Endothelial cell of umbilical vein (primary cell): ENCODE measurements around the gene ARHGEF17. TPM values are rescaled to one million over a fixed set of nuclear protein-coding genes. Genes with fewer than 3 reads are reported as not detected.

Experiments used
- BruUV-seq: library from RNA; stranded (reverse); fragments of 400-500 nt; replicated peaks from 2 replicates; lab custom pipeline; 2021; lab: Mats Ljungman, UMichigan
- CTCF ChIA-PET: fragments of 300-600, 350-600 bp; sonication (Branson Sonifier 250); formaldehyde crosslinking; loops from one replicate; lab custom pipeline; 2021; ENCODE audit warnings: antibody characterized with exemption, inconsistent platforms; lab: Charles Lee
- POLR2A ChIA-PET: fragments of 300-600, 350-600 bp; sonication (Branson Sonifier 250); formaldehyde crosslinking; loops from one replicate; lab custom pipeline; 2021; ENCODE audit warnings: antibody characterized with exemption, inconsistent platforms; lab: Charles Lee
- DNase-seq: peaks from one replicate; pipeline ENCODE4 v3.0.0-alpha.2; 2011; ENCODE audit warnings: low read depth, low spot score
- FAIRE-seq: peaks from 2 replicates; lab custom pipeline; 2011; peaks lifted over from hg19 to GRCh38; lab: Jason Lieb, UNC
- H2AFZ ChIP-seq: 2 replicates; pipeline ENCODE4 v1.6.0; 2012; ENCODE audit warnings: low read depth, low read length, control low read depth, inconsistent platforms
- H3K27ac ChIP-seq: 2 replicates; pipeline ENCODE4 v1.5.1; 2011; ENCODE audit warnings: low read depth, mild to moderate bottlenecking, control low read depth, low read length, moderate library complexity; ENCODE audit not compliant: insufficient read depth
- H3K27me3 ChIP-seq, 2 experiments: 2 replicates each; pipeline versions ENCODE4 v1.6.0 to v1.6.1; 2011; ENCODE audit warnings: low read length in 2 of 2, mixed read lengths in 1 of 2; ENCODE audit not compliant: control insufficient read depth in 2 of 2, insufficient read depth in 2 of 2
- H3K36me3 ChIP-seq, 2 experiments: 2 replicates in 1 of 2; 3 replicates in 1 of 2; pipeline ENCODE4 v1.5.1; 2011; ENCODE audit warnings: low read length in 2 of 2, mild to moderate bottlenecking in 1 of 2, moderate library complexity in 1 of 2; ENCODE audit not compliant: control insufficient read depth in 2 of 2, insufficient read depth in 2 of 2; ENCODE audit errors: extremely low read depth in 1 of 2
- H3K4me1 ChIP-seq: 3 replicates; pipeline ENCODE4 v1.5.1; 2011; ENCODE audit warnings: mild to moderate bottlenecking, low read length; ENCODE audit not compliant: control insufficient read depth, insufficient read depth; ENCODE audit errors: extremely low read depth
- H3K4me2 ChIP-seq: 2 replicates; pipeline ENCODE4 v1.6.1; 2011; ENCODE audit warnings: low read length, control low read depth, mixed read lengths; ENCODE audit not compliant: insufficient read depth
- H3K4me3 ChIP-seq, 3 experiments: fragments of 200-600 bp in 1 of 3; sonication (generic), shearing (Covaris generic) in 1 of 3; replicated peaks in 1 of 3; 2 replicates each; pipeline ENCODE4 v1.5.1; 2011 to 2016; ENCODE audit warnings: control low read depth in 3 of 3, low read length in 3 of 3, mild to moderate bottlenecking in 2 of 3, inconsistent platforms in 1 of 3, low read depth in 1 of 3, moderate library complexity in 1 of 3; ENCODE audit not compliant: insufficient read depth in 1 of 3
- H3K79me2 ChIP-seq: 2 replicates; pipeline ENCODE4 v1.6.0; 2012; ENCODE audit warnings: low read length, inconsistent platforms; ENCODE audit not compliant: control insufficient read depth, insufficient read depth
- H3K9ac ChIP-seq: replicated peaks from 2 replicates; pipeline ENCODE3; 2011; ENCODE audit warnings: low read length, control low read depth; ENCODE audit not compliant: insufficient read depth; ENCODE audit errors: extremely low read depth
- H3K9me1 ChIP-seq: replicated peaks from 3 replicates; pipeline ENCODE4 v1.6.0; 2011; ENCODE audit warnings: mild to moderate bottlenecking, low read length; ENCODE audit not compliant: control insufficient read depth, insufficient read depth; ENCODE audit errors: extremely low read depth
- H3K9me3 ChIP-seq: replicated peaks from 2 replicates; pipeline ENCODE4 v1.5.1; 2012; ENCODE audit warnings: low read length, inconsistent platforms; ENCODE audit not compliant: control insufficient read depth, insufficient read depth
- H4K20me1 ChIP-seq: replicated peaks from 2 replicates; pipeline ENCODE3; 2011; ENCODE audit warnings: mild to moderate bottlenecking, low read length; ENCODE audit not compliant: control insufficient read depth, insufficient read depth; ENCODE audit errors: extremely low read depth
- EZH2 ChIP-seq: IDR thresholded peaks from 2 replicates; pipeline ENCODE4 v1.6.1; 2012; ENCODE audit warnings: borderline replicate concordance, low read depth, mild to moderate bottlenecking, moderate library complexity, low read length, inconsistent platforms; ENCODE audit not compliant: severe bottlenecking
- FOS ChIP-seq: IDR thresholded peaks from 2 replicates; pipeline ENCODE4 v1.6.1; 2011; ENCODE audit warnings: mild to moderate bottlenecking, low read length, moderate library complexity, borderline replicate concordance; ENCODE audit not compliant: insufficient read depth
- GATA2 ChIP-seq: IDR thresholded peaks from 2 replicates; pipeline ENCODE4 v1.7.0; 2011; ENCODE audit warnings: low read depth, mild to moderate bottlenecking, moderate library complexity, mixed read lengths, low read length; ENCODE audit not compliant: insufficient read length, insufficient read depth
- JUN ChIP-seq: IDR thresholded peaks from 2 replicates; pipeline ENCODE4 v1.6.1; 2011; ENCODE audit warnings: borderline replicate concordance, low read depth; ENCODE audit not compliant: insufficient read length, insufficient read depth
- MYC ChIP-seq: IDR thresholded peaks from one replicate; pipeline ENCODE4 v1.6.1; 2011; ENCODE audit warnings: mild to moderate bottlenecking, low read depth, low read length
- POLR2A ChIP-seq: IDR thresholded peaks from 2 replicates; pipeline ENCODE4 v1.6.1; 2012; ENCODE audit warnings: low read depth, mild to moderate bottlenecking, control low read depth, low read length
- POLR2AphosphoS5 ChIP-seq: IDR thresholded peaks from 2 replicates; pipeline ENCODE4 v1.6.1; 2012; ENCODE audit warnings: low read depth, mild to moderate bottlenecking, control low read depth, low read length, moderate library complexity; ENCODE audit not compliant: insufficient read depth
- dilution Hi-C: fragments of 300-500 bp; cut with MboI; formaldehyde crosslinking; loops from one replicate; pipeline ENCODE4 v1.15.0; 2019; ENCODE audit warnings: low sequenced_read_pairs; ENCODE audit not compliant: extremely low pct_ligation_motif_present
- intact Hi-C: fragments of 100-400 bp; cut with micrococcal nuclease; formaldehyde crosslinking; loops from one replicate; pipeline ENCODE4 v1.10.0; 2022
- polyA plus RNA-seq, 4 experiments: library from polyadenylated mRNA; depleted of rRNA in 3 of 4; stranded (reverse) in 3 of 4; unstranded in 1 of 4; fragments of >200 nt; gene quantifications; 2 replicates each; pipeline versions ENCODE4 v1.2.1 to v1.2.3, GENCODE V29; 2011 to 2012; ENCODE audit warnings: missing spikeins in 1 of 4
- total RNA-seq: library from RNA; stranded (reverse); gene quantifications from 2 replicates; pipeline ENCODE4 v1.2.3, GENCODE V29; 2021
- TF ChIP-seq, protein P1 (sequence below): IDR thresholded peaks from 2 replicates; pipeline ENCODE4 v1.6.1; 2011; ENCODE audit not compliant: insufficient read depth, insufficient read length
- TF ChIP-seq, protein P2 (sequence below), 2 donors: IDR thresholded peaks; 1 replicate in 1 of 2; 2 replicates in 1 of 2; pipeline ENCODE4 v1.5.1; 2011; ENCODE audit warnings: low read length in 2 of 2, mild to moderate bottlenecking in 2 of 2, moderate library complexity in 2 of 2, control low read depth in 1 of 2, inconsistent platforms in 1 of 2, low read depth in 1 of 2; ENCODE audit not compliant: insufficient read depth in 1 of 2; ENCODE audit errors: extremely low read depth in 1 of 2

The ARHGEF17 gene
- total and polyA plus RNA-seq, 2 donors (not counting 3 experiments of a cell fraction or from before 2014, with no cell fraction given), result 74.9 to 89.9 TPM

DNA sequence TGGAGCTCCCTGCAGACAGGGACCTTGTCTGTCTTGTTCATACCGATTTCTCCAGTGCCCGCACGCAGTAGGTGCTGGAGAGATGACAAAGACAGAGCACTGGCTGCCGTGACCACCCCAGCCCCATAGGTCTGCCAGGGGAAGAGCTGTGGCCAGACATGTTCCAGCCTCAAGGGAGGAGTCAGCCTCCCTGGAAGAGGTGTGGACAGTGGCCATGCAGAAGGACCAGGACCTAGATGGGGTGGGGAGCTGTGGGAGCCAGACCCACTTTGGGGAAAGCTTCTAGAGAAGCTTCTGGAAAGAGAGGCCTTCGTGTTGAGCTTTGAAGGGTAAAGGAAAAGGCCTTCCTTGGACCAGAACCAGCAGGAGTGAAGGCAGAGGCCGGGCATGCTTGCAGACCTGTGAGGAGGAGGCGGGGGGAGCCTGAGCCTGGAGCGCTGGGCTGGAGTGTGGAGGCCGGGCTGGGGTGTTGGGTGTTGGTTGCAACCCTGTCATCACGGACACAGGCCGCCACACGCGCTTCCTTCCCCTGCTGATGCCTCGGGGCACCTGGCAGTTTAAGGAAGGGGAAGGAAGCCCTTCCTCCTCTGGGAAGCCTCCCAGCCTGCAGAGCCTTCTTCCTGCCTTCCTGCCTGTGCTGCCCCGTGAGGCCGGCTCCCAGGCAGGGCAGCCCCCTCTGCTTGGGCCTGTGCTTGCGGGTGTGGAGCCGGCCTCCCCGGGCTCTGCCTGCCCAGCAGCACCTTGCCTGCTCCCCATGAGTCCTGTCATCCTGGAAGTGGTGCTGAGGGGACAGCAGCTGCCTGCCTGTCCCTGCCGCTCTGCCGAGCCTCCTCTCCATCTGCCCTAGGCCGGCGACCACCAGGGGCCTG is 80.4 kb downstream of the ARHGEF17 start:
- ChIA-PET CTCF (interaction anchor here (1.0 to 1.8 kb wide), 4 partner anchors 9 to 81 kb away, joined by 3 to 7 read pairs (median 4); no protein-coding TSS in a partner anchor), POLR2A (no interaction called here)
- DNase-seq, result no peak
- Histone ChIP-seq H2AFZ (no peak overlapping the region), H3K4me3 (no peak overlapping the region), H3K9me1 (no peaks in the 10 kb centered on the region), H3K9ac (no peak overlapping the region), H3K36me3 (no peaks in the 10 kb centered on the region), H3K27ac (no peak overlapping the region), H3K27me3 (no peaks in the 10 kb centered on the region), H4K20me1 (no peaks in the 10 kb centered on the region), H3K79me2 (peaks cover 45% of the 10 kb centered on the region), H3K9me3 (no peaks in the 10 kb centered on the region), H3K4me2 (no peak overlapping the region), H3K4me1 (peaks cover 29% of the 10 kb centered on the region)
- FAIRE-seq, result no peak
- no peak for TF ChIP-seq FOS
- TF ChIP-seq MYC, result no peak
- TF ChIP-seq, protein P1, sequence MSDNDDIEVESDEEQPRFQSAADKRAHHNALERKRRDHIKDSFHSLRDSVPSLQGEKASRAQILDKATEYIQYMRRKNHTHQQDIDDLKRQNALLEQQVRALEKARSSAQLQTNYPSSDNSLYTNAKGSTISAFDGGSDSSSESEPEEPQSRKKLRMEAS, result no peak
- BruUV-seq, result no TSS peak
- intact Hi-C loops, result no loop called here
- dilution Hi-C loops, result no loop called here

DNA sequence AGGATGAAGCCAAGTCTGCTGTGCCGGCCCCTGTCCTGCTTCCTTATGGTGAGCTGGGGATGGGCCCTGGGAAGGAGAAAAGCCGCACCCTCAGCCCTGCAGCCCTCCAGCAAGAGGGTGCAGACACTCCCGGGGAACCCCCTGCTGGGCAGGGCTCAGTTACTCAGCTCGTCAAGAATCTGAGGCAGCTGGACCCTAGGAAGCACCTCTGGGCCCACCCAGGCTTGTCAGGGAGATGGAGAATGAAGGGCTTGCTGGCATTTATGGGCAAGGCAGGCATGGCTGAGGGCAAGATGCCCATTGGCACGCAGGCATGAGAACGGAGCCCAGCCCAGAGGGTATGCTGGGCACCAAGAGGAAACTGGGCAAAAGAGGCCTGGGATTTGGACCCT is 81.1 kb downstream of the ARHGEF17 start:
- CTCF ChIA-PET, result interaction anchor here (0.5 to 1.8 kb wide), 4 partner anchors 10 to 255 kb away, joined by 3 to 7 read pairs (median 4); no protein-coding TSS in a partner anchor
- Histone ChIP-seq H3K27ac (no peak overlapping the region), H3K9me1 (no peaks in the 10 kb centered on the region), H2AFZ (no peak overlapping the region), H3K79me2 (peaks cover 39% of the 10 kb centered on the region), H4K20me1 (no peaks in the 10 kb centered on the region), H3K36me3 (peaks cover 0 to 3% of the 10 kb centered on the region in 2 experiments), H3K4me1 (peaks cover 24% of the 10 kb centered on the region), H3K9ac (no peak overlapping the region), H3K4me2 (no peak overlapping the region), H3K4me3 (no peak overlapping the region), H3K9me3 (no peaks in the 10 kb centered on the region), H3K27me3 (no peaks in the 10 kb centered on the region)
- FAIRE-seq, result no peak
- no peak for DNase-seq
- POLR2A ChIA-PET, result no interaction called here
- dilution Hi-C loops (no loop called here), intact Hi-C loops (no loop called here)
- BruUV-seq, result no TSS peak
- TF ChIP-seq, protein P1, result no peak
- TF ChIP-seq FOS (no peak), EZH2 (no peak), POLR2AphosphoS5 (no peak), GATA2 (no peak), POLR2A (no peak), JUN (no peak), MYC (no peak)
- TF ChIP-seq, protein P2, sequence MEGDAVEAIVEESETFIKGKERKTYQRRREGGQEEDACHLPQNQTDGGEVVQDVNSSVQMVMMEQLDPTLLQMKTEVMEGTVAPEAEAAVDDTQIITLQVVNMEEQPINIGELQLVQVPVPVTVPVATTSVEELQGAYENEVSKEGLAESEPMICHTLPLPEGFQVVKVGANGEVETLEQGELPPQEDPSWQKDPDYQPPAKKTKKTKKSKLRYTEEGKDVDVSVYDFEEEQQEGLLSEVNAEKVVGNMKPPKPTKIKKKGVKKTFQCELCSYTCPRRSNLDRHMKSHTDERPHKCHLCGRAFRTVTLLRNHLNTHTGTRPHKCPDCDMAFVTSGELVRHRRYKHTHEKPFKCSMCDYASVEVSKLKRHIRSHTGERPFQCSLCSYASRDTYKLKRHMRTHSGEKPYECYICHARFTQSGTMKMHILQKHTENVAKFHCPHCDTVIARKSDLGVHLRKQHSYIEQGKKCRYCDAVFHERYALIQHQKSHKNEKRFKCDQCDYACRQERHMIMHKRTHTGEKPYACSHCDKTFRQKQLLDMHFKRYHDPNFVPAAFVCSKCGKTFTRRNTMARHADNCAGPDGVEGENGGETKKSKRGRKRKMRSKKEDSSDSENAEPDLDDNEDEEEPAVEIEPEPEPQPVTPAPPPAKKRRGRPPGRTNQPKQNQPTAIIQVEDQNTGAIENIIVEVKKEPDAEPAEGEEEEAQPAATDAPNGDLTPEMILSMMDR (IDR thresholded peaks at IDR 0.05; ENCODE audit: extremely low read depth in 1 of 2, insufficient read depth in 1 of 2, low read depth in 1 of 2, low read length in 2 of 2), result no peak
